Cardiac muscle cell (in vitro differentiated cells and primary cell): ENCODE data around the gene NUBP2. TPM values are rescaled to one million over a fixed set of nuclear protein-coding genes. Genes with fewer than 3 reads are reported as not detected.

Source experiments
- DNase-seq, 2 donors: peaks; one replicate each; pipeline versions ENCODE4 v3.0.0 to v3.0.0-alpha.2; 2010 to 2017; ENCODE audit warnings: low read depth in 1 of 2, low spot score in 1 of 2
- H3K27ac ChIP-seq: fragments of 200-600 bp; sonication (generic); 2 replicates; pipeline ENCODE4 v1.5.1; 2016
- H3K27me3 ChIP-seq: fragments of 200-600 bp; sonication (generic); 2 replicates; pipeline ENCODE4 v1.6.0; 2016; ENCODE audit warnings: control low read depth
- H3K36me3 ChIP-seq: fragments of 200-600 bp; sonication (generic); 2 replicates; pipeline ENCODE4 v1.5.1; 2016; ENCODE audit warnings: control low read depth
- H3K4me1 ChIP-seq: fragments of 200-600 bp; sonication (generic); 2 replicates; pipeline ENCODE4 v1.8.1; 2017; ENCODE audit warnings: low read depth, mild to moderate bottlenecking, mixed run types
- H3K4me3 ChIP-seq: fragments of 200-600 bp; sonication (generic); 2 replicates; pipeline ENCODE4 v1.5.1; 2016; ENCODE audit warnings: mild to moderate bottlenecking
- H3K9me3 ChIP-seq: fragments of 200-600 bp; sonication (generic); 2 replicates; pipeline ENCODE4 v1.5.1; 2017; ENCODE audit warnings: low read depth, mild to moderate bottlenecking, control low read depth
- polyA plus RNA-seq: library from polyadenylated mRNA; unstranded; fragments of >200 nt; fragmentation: Nextera tagmentation; extraction: Ambion mirVana; gene quantifications from 2 replicates; pipeline ENCODE4 v1.2.1, GENCODE V29; 2016
- total RNA-seq: library from RNA; depleted of rRNA; stranded (reverse); fragments of >200 nt; gene quantifications from 2 replicates; pipeline ENCODE4 v1.2.3, GENCODE V29; 2016
- TF ChIP-seq, protein P1 (sequence below): IDR thresholded peaks from 2 replicates; pipeline ENCODE4 v1.5.1; 2012; ENCODE audit warnings: low read depth, mild to moderate bottlenecking, low read length

The NUBP2 gene
- total and polyA plus RNA-seq, 2 experiments from 2014 or later = 138 to 151 TPM

- H3K4me1 ChIP-seq = peaks cover 13% of the 10 kb centered on the region
- H3K36me3 ChIP-seq = no peaks in the 10 kb centered on the region
- H3K27me3 ChIP-seq = no peaks in the 10 kb centered on the region
- no peak overlapping the region for H3K4me3 ChIP-seq
- no peak overlapping the region for H3K27ac ChIP-seq
- TF ChIP-seq, protein P1, sequence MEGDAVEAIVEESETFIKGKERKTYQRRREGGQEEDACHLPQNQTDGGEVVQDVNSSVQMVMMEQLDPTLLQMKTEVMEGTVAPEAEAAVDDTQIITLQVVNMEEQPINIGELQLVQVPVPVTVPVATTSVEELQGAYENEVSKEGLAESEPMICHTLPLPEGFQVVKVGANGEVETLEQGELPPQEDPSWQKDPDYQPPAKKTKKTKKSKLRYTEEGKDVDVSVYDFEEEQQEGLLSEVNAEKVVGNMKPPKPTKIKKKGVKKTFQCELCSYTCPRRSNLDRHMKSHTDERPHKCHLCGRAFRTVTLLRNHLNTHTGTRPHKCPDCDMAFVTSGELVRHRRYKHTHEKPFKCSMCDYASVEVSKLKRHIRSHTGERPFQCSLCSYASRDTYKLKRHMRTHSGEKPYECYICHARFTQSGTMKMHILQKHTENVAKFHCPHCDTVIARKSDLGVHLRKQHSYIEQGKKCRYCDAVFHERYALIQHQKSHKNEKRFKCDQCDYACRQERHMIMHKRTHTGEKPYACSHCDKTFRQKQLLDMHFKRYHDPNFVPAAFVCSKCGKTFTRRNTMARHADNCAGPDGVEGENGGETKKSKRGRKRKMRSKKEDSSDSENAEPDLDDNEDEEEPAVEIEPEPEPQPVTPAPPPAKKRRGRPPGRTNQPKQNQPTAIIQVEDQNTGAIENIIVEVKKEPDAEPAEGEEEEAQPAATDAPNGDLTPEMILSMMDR = no peak
- H3K9me3 ChIP-seq = no peaks in the 10 kb centered on the region
- no peak for DNase-seq
Observed at GRCh38 chr16:1775846-1776671, 6.7 kb upstream of the NUBP2 start.

GRCh38 chr16:1776672-1776955 lies 6.1 kb upstream of the NUBP2 start:
- Histone ChIP-seq H3K4me1 (peaks cover 13% of the 10 kb centered on the region), H3K9me3 (no peaks in the 10 kb centered on the region), H3K4me3 (no peak overlapping the region), H3K27ac (no peak overlapping the region), H3K36me3 (no peaks in the 10 kb centered on the region), H3K27me3 (no peaks in the 10 kb centered on the region)
- DNase-seq = no peak
- TF ChIP-seq, protein P1 = no peak

DNA sequence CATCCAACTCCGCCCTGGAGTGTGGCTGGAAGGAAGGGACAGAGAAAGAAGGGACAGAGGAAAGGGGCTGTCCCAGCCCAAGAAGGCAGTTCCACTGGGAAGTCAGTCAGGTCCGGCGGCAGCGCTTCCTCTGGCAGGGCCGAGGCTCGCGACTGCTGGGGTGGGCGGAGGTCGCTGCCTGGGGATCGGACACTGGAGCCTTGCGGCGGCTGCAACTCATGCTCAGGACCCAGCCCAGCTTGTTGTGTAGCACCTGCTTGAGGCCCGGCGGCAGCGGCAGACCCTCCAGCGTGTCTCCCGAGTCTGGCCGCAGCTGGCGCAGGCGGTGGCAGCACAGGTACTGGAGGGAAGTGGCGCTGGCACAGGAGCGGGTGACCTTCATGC lies 5.8 kb upstream of the NUBP2 start:
- no peak overlapping the region for H3K27ac ChIP-seq
- no peaks in the 10 kb centered on the region for H3K9me3 ChIP-seq
- TF ChIP-seq, protein P1 = no peak
- DNase-seq = no peak
- peaks cover 11% of the 10 kb centered on the region for H3K4me1 ChIP-seq
- no peak overlapping the region for H3K4me3 ChIP-seq
- no peaks in the 10 kb centered on the region for H3K27me3 ChIP-seq
- H3K36me3 ChIP-seq = no peaks in the 10 kb centered on the region

DNA sequence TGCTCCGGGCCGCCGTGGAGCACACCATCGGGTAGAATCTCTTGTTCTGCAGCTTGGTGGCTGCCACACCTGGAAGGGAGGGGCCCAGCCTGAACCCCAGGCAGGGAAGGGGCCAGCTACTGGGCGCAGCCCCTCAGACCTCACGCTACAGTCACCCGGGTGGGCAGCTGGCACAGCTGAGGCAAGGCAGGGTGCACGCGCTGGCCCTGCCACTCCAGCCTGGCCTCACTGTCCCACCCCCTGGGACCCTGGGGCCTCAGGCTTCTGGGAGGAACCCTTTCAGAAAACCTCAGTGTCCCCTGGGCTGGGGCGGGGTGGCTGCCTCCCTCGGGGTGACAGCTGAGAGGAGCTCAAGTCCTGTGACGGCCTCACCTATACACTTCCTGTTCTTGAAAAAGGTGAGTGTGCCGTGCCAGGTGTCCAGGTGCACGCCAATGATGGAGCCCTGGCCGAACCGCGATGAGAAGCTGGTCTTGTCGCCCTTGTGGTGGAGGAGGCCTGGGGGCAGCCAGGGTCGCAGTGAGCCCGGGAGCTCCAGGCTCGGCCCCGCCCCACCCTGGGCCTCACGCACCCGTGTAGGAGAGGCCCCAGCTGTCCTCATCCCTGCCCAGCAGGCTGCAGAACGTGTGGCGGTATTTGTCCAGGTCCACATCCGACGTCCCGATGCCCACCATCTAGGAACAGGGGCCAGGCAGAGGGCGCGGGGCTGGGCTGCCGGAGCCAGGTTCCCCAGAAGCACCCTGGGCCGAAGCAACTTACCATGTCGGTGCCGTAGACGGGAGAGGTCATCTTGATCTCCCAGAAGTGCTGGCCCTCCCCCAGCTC lies 5.2 kb upstream of the NUBP2 start:
- no peak overlapping the region for H3K27ac ChIP-seq
- TF ChIP-seq, protein P1 = no peak
- H3K36me3 ChIP-seq = no peaks in the 10 kb centered on the region
- DNase-seq = no peak
- H3K4me1 ChIP-seq = peaks cover 7% of the 10 kb centered on the region
- no peaks in the 10 kb centered on the region for H3K9me3 ChIP-seq
- no peak overlapping the region for H3K4me3 ChIP-seq
- H3K27me3 ChIP-seq = no peaks in the 10 kb centered on the region

DNA sequence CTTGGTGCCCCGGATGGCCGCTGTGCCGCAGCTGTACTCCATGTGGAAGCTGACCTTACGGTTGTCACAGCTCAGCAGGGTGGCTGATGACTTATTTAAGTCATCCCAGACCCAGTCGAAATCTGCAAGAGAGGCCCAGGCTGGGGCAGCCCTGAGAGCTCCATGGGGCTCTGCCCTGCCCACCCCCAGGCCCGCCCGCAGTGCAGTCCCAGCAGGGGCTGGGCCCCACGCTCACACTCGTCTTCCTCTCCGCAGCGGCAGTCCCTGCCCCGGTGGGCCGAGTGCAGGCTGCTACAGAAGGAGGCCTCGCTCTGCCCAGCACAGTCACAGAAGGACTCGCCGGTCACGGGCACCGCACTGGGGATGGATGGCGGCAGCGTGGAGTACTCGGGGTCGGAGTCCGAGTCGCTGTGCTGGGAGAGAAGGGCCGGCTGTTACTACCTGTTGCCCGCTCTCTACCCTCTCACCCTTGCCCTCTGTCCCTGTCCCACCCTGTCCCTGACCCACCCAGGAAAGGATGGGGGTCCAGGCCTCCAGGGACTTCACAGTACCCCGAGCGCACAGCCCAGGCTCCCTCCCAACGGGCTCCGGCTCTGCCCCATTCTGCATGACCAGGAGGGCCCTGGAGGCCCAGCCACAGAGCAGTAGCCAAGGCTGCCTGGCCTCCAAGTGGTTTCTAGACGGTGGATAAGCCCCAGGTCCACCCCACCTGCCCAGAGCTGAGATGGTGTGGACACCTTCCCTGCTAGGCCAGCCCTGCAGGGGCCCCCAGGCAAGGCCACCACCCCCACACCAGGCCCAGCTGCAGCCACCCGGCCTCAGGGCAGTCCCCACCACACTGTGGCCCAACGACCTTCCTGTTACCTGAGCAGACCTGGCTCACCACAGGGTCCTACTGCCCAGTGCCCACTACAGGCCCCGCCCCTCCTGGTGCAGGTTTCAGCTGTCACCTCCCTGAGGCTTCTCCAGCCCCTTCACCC lies 4.3 kb upstream of the NUBP2 start:
- H3K4me1 ChIP-seq = peaks cover 7% of the 10 kb centered on the region
- TF ChIP-seq, protein P1 = no peak
- no peak for DNase-seq
- no peak overlapping the region for H3K4me3 ChIP-seq
- no peaks in the 10 kb centered on the region for H3K27me3 ChIP-seq
- no peak overlapping the region for H3K27ac ChIP-seq
- H3K9me3 ChIP-seq = no peaks in the 10 kb centered on the region
- no peaks in the 10 kb centered on the region for H3K36me3 ChIP-seq
